HuH-7 (cell line): ENCODE measurements around the gene WNT16.

ENCODE experiments used
- DNase-seq: peaks from one replicate; pipeline ENCODE4 v3.0.0; 2011; ENCODE audit warnings: low spot score

The WNT16 gene

DNA sequence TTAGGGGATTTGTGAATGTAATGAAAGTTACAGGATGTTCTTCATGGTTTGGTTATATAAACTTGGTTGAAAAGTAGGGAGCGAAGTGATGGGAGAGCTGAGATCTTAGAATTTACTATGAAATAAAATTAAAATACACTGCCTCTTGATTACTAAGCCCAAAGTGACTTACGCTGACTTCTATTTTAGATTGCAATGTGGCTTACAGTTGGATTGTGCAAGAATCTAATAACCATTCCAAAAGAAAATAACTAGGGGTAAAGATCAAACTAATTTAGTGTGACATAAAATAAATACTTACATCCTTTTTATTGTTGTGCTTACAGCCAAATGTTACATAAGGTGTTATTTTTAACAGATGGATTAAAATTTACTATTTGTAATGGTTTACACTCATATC is 15.3 kb downstream of the WNT16 start:
- no peak for DNase-seq

DNA sequence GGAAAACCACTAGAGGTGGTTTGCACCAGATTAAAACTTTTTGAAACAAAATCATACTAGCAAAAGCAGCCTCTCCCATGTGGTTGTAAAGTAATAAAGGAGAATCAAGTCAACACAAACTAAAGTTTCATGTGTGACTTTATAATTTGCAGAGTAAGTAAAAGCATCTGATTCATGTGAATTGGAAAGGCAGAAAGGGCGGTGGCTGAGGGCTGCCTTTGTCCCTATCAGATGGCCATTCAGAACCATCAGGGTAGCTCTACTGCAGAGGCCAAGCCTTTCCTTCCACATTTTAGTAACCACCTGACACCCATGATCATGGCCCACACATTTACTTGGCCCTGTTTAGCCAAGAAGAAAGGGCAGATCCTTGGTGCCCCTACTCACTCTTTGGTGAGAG is 15.7 kb downstream of the WNT16 start:
- no peak for DNase-seq

DNA sequence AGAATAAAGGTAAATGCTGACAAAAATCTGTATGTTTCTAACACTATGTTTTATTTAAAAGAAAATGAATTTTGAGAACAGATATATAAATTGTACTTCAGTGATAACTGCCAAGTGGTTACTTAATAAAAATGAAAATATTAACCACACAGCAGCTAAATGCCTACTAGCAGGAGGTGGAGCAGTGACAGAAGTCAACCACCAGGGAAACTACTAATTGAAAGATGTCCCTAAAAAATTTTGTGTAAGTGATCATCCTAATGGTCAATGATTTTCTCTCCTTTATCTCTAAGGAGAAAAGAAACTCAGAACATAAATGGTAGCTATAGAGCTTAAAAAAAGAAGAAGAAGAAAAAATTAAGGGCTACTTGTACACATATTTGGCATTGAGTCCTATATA is 22.9 kb downstream of the WNT16 start:
- no peak for DNase-seq

DNA sequence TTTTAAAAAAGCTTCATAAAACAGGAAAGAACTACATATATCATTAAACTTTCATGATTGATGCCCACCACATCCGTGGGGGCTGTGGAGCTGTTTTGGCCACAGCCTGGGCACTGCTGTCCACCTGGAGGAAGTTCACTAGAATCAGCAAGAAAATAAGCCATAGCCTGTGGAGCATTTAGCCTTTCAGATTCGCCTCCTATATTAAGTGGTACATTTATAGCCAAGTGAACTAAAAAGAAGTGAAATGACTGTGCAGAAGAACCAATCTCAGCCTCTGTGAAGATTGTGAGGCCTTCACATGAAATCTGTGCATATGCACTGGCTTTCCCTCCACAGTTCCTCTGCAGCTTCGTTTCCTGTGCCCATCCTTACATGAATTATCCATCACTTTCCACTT is 23.5 kb downstream of the WNT16 start:
- no peak for DNase-seq

DNA sequence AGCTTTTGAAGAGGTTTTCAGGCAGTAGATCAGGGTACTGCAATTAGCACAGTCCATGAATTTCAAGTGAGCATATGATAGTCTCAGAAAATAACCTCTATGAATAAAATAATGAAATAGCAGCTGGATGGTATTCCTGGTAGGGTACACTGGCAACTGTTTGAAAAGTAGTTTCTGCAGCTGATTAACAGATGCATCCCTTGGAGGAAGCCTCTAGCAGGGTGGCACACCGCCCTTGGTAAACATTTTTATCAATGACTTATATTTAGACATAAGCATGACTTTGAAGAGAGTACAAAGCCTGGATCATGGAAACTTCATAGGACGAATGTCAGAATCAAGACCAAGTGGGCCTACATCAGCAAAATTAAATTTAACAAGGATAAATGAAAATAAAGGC is 26.8 kb downstream of the WNT16 start:
- no peak for DNase-seq

DNA sequence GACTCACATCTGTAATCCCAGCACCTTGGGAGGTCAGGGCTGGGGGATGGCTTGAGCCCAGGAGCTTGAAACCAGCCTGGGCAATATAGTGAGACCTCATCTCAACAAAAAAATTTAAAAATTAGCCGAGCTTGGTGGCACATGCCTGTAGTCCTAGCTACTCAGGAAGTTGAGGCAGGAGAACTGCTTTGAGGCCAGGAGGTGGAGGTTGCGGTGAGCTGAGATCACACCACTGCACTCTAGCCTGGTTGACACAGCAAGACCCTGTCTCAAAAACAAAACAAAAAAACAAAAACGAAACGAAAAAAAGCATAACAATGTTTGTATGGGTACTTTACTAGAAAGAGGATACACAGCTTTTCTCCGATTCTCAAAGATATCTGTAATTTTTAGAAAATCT is 31.8 kb downstream of the WNT16 start:
- no peak for DNase-seq

DNA sequence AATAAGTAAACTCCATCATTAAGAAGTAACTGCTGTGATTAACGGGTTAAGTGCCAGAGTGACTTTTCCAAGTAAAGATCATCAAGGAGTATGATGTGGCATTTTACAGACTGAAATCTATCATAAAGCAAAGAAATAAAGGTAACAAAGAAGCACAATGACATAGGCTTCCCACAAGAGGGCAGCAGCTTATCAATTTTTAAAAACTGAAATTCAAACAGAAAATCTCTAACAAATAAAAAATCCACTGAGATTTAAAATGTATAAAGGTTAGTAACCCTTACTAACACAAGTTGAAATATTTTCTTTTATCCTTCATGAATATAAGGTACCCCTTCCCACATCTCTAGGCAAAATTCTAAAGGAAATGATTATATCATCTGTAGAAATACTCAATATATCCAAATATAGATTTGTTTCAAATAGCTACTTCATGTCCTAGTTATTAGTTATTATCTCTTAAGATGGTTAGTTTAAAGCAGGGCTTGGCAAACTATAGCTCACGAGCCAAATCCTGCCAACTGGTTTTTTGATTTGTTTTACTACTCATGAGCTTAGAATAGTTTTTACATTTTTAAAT is 38.1 kb downstream of the WNT16 start:
- no peak for DNase-seq

DNA sequence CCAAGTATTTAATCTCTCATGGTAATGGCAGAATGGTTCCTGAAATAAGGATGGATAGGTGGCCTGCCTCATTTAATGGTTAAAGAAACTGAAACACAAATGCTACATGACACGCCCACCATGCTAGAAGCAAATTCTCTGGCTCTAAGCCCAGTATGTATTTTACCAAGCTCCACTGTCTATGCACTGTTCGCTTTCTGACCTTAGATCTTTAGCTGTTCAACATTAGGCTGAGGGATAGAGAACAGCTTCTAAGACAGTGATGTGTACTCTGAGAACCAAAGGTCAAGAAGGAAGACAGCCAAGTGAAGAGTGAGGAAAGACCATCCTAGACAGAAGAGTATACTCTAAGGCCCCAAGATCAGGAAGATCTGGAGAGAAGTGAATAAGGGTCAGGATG is 40.7 kb downstream of the WNT16 start:
- DNase-seq = no peak

DNA sequence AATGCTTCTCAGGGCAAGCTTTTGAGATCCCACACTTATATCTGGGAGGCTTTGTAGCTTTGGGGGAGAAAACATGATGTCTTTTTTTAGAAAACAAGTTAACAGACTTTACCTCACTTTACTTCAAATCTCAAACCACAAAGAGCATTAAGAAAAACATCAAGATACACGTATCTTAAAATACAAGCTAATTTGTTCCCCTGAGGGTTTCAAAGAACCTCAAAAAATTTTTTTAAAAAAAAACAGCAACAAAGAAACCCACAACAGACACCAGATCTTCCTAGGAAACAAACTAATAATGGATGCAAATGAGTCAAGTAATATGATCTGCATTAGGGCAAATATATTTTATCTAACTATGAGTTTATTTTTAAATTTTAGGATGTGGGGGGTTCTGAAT is 42.6 kb downstream of the WNT16 start:
- DNase-seq = no peak

DNA sequence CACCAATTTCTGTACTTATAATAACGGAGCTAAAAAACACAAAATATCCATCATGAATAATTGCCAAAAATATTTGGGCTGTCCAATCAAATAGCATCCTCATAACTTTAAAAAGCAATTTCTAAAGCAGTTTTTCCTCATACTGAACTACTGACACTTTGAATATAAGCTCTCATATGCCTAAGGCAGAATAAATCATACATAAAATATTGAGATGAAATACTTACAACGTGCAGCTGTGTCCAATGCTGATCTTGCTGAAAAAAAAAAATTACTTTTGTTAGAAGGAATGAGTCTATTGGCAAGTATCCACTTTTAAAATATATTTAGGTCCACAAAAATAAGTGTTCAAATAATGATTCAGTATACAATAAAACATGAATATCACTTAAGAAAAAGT is 43.1 kb downstream of the WNT16 start:
- no peak for DNase-seq

DNA sequence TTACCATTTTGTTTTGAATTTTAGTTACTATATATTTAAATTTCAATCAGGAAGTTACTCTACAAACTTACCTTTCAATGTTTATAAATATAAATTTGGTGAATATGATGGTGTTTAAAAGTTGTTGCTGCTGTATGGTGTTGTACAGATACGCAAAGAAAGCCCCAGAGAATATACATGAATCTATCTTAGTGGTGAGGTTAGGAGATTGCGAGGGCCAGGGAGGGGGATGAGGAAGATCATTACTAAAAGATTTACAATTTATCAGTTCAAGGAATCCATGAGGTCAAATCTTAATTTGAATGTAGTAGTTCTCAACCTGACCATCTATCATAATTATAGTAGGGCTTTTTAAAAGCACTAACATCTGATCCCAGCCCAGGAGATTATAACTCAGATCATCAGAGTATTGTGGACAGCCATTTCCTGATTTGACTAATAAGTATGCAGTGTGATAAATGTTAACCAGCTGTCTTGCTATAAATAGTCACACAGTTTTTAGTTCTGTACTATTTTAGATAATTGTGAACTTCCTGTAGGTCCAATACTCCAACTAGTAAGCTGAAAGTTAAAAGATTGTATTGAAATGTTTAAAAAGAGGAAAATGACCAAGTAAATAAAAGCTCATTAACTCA is 43.7 kb downstream of the WNT16 start:
- no peak for DNase-seq

DNA sequence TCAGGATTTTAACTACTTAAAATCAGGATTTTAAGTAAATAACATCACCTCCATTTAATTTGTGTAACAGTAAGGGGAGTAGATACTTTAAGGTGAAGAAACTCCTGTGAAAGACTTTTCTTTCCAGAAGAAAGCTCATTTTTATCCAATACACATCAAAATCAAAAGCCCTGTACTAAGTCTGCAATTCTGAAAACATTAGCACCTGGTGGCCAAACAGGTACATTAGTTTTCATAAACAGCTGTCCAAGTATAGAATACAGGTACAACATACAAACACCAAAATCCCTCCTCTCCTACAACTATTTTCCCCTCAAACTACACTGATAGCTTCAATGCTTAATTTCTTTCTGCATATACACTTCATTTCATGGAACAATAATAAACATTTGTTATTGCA is 44.4 kb downstream of the WNT16 start:
- no peak for DNase-seq

DNA sequence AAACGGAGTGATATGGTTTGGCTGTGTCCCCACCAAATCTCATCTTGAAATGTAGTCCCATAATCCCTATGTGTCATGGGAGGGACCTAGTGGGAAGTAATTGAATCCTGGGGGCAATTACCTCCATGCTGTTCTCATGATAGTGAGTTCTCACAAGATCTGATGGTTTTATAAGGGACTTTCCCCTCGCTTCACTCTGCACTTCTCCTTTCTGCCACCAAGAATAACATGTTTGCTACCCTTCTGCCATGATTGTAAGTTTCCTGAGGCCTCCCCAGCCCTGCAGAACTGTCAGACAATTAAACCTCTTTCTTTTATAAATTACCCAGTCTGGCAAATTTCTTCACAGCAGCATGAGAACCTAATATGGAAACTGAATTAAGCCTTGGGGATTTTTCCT is 48.2 kb downstream of the WNT16 start:
- no peak for DNase-seq

DNA sequence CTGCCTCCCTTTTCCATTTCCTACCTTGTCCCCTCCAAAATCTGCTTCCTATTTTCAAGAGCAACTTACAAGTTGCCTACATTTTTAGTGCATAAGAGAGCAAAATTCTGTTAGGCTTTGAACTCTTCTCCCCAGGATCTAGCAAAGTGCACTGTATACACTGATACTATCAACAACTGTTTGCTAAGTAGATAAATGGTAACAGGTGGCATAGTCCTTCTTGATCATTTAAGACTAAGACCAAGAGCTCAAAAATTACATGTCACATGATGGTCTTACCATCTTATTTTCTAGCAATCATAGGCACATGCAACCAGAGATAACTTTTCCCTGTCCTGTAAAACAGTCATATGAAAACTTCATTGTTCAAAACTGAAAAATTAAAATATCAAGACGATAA is 51.1 kb downstream of the WNT16 start:
- no peak for DNase-seq

DNA sequence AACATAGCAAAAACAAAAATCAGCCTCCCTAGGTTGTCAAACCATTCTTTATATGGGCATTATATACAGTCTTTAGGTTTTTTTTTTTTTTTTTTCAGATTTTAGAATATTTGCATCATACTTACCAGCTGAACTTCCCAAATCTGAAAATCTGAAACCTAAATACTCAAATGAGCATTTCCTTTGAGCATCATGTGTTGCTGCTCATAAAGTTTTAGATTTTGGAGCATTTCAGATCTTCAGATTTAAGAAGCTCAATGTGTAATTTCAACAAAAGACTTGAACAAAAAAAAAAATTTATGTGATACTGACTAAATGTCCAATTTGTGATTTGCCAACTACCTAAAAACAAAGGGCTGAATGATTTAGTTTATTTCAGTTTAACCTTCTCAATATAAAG is 53.7 kb downstream of the WNT16 start:
- DNase-seq = no peak

DNA sequence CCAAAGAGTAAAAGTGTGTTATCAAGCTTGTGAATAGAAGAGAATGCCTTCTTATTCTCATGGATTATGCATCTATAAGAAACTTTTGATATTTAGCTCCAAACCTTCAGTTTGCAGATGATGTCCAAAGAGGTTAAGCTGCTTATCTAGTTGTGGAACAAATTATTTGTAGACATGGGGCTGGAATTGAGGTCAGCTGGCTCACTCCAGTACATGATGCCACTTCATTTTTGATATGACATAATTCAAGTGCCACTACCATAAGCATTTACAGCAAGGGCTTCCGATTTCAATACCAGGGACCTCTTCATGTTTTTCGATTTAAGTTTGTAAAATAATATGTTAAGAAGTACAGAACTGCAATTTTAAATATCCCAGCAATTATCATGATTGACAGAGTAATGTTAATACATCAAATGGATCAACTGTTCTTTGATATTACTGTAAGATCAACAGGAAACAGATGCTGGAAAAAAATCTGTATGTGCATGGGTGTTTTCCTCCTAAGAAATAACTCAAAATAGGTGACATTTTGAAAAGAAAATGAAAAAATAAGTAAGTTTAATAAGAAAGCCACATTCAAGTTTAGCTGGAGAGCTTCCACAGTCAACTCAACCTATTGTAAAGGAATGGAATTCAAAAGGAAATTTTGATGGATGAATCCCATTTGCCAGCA is 54.6 kb downstream of the WNT16 start:
- no peak for DNase-seq

DNA sequence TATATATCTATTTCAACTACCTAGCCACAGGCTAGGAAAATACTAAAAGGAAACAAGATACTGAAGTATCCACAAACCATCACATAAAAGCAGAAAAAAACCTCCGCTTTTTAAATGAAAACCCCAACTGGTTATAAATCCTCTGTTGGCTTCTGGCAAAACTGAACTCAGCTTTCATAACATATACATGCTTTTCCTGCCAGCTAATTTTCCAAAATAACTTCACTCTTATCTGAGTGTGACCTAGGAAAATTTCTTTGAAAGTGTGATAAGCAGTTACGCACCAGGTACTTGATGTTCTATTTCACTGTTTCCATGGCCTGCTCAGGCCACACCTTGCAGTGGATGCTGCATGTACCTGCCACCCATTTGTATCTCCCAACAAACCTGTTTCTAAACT is 55.5 kb downstream of the WNT16 start:
- no peak for DNase-seq

DNA sequence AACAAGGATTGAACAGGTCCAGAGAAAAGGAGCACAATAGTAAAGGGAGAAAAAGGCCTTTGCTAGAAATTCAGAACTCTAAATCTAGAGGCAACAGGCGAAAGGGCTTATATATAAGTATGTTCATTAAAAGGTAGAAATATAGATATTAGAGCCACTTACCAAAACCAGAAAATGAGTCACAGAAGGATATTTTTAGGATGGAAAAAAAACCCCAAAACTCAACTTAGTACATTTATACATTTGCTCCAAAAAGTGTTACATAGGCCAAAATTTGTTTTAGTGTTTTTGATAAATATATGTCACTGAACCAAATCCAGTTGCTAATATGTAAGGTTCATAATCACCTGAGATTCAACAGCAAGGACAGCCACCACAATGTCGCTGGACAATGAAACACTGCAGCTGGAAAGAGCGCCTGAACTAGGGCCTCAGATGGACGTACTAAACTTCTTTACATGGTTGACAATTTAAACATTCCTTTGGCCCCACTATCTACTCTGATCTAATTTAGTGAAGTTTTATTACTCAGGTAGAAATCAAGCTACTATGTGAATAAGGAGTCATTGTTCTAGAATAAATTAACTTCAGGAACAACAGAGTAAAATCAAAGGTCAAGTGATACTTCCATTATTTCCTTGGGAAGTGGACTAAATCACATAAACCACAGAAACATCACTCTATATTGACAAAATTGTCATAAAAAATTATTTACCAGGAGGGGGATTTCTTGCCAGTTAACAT is 56.4 kb downstream of the WNT16 start:
- no peak for DNase-seq

DNA sequence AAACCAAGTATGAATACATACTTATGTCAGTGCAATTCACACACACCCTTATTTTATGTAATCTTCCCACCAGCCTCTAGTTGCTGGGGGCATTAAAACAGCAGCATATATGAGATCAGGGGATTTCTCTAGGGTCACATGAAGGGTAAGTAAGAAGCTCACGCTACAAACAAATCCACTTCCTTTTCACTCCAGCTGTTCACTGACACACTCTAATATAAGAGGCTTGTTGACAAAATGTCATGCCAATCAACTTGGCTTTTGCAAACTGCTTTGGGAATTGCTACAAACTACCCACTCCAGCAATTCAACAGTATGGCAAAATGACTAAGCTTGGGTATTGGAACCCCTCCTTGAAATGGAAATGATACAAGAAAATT is 57.0 kb downstream of the WNT16 start:
- no peak for DNase-seq

DNA sequence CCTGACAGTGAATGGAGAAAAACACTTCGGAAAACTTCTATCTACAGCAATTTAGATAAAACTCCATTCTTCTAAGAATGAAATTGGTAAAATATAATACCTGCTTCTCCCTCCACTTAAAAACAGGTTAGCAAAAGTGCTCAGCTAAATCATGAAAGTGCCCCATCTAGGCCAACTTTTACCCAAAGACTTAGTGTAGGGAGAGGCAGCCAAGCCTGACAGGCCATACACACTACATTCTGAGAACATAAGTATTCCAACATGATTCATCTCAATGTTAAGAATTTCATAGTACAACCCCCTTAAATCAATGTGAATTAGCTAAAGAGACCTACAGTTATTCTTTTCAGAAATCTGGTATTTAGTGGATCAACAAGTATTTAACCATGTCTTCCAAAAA is 60.1 kb downstream of the WNT16 start:
- DNase-seq = no peak

DNA sequence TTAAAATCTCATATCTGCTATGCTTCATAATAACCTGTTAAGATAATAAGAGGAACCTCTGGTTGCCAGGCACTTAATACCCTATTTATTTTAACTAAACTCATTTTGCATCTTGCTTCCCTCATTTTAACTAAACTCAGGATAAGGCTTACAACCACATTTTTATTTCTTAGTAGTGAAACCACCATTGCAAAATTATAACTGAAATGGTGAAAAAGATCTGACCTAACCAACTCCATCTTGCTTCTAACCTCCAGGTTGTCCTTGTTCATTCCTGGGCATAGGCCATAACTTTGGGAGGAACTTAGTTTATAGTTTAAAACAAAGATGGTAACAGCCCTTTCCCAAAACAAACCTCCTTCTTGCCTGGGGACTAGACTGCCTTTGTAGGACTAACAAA is 61.3 kb downstream of the WNT16 start:
- no peak for DNase-seq

DNA sequence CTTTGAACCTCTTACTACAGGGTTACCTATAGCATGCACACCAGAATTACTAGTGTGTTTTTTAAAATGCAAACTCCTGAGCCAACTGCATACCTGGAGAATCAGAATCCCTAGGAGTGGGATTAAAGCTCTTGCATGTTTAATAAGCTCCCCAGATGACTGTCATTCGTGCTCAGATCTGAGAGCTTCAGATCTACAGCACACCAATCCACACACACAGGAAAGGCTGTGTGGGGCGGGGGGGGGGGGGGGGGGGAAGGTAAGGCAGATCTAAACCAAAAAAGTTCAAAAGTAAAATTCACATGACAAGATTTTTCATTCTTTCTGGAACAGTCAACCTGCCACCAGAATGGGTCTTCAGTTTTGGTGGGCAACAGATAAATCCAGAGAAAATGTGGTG is 61.8 kb downstream of the WNT16 start:
- DNase-seq = no peak
